ENCODE measurements around the gene NRDC.

NRDC gene

DNA sequence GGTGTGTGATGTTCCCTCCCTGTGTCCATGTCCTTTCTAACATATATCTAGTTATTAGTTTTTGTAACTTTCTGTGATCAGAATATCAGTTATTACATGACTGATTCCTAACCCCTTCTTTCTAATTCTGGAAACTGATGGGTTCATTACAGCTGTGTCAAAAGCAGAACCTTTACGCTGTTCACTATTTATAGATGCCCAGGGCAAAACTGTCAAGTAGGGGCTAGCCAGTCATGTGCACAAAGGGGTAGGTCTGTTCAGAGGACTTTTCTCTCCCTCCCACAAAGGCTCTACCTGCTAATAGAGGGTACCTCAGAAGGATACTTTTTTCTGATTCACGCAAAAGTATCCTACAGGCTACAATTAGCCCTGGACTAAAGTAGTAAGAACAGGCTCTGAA is 79.2 kb downstream of the NRDC start:
- H3K36me3 ChIP-seq (ENCODE audit: control insufficient read depth in 2 of 2, insufficient read depth in 2 of 2, low read length in 2 of 2), result peaks cover 33 to 41% of the 10 kb centered on the region in 2 donors
- H3K9ac ChIP-seq (ENCODE audit: low read length in 2 of 2), result no peak overlapping the region
- H3K27me3 ChIP-seq (ENCODE audit: control insufficient read depth in 1 of 2, insufficient read depth in 2 of 2, low read length in 2 of 2), result no peaks in the 10 kb centered on the region
- H3K9me3 ChIP-seq (ENCODE audit: control insufficient read depth in 2 of 2, low read length in 2 of 2), result no peaks in the 10 kb centered on the region
- H3K27ac ChIP-seq (ENCODE audit: low read length), result no peak overlapping the region
- no peaks in the 10 kb centered on the region for H3K4me1 ChIP-seq (ENCODE audit: control insufficient read depth, insufficient read depth, low read length)
- no peak overlapping the region for H3K4me3 ChIP-seq (ENCODE audit: low read length in 2 of 2)

DNA sequence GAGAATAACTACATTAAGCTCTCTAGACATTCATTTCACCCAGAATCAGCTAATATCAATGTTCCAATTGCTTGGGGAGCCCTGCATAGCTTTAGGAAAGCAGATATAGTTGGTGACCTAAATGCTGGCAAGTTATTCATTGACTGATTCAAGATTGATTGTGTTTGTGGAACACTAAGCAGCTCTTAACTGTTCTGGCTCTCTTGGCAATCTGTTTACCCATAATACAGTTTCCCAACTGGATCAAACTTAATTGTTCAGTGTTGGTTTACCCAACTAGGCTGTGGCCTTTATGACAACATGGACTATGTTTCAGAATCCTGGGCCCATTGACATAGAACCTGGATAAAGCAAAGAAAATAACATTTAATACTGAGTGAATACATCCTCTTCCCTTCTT is 83.7 kb downstream of the NRDC start:
- Histone ChIP-seq H3K4me1 (ENCODE audit: control insufficient read depth, insufficient read depth, low read length) (no peaks in the 10 kb centered on the region), H3K27ac (ENCODE audit: low read length) (no peak overlapping the region), H3K9ac (ENCODE audit: low read length in 2 of 2) (no peak overlapping the region), H3K27me3 (ENCODE audit: control insufficient read depth in 1 of 2, insufficient read depth in 2 of 2, low read length in 2 of 2) (no peaks in the 10 kb centered on the region), H3K36me3 (ENCODE audit: control insufficient read depth in 2 of 2, insufficient read depth in 2 of 2, low read length in 2 of 2) (peaks cover 55 to 69% of the 10 kb centered on the region in 2 donors), H3K9me3 (ENCODE audit: control insufficient read depth in 2 of 2, low read length in 2 of 2) (no peaks in the 10 kb centered on the region), H3K4me3 (ENCODE audit: low read length in 2 of 2) (no peak overlapping the region)

DNA sequence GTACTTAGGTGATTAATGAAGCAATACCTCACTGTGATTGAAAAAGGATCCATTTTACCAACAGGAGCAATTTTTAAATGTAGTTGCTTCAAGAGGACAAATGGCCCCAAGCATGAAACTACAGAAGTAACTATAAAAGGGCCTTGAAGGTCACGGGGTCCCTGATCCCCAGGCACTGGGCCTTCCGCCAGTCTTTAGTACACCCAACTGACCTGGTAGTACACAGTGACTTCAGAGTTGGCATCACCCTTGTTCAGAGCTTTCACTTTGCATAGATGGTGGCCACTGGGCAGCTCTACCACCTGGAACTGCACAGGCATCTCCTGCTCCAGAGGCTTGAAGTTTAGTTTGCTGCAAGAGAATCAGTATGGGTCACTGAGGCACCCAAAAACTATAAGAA is 84.3 kb downstream of the NRDC start:
- Histone ChIP-seq H3K36me3 (ENCODE audit: control insufficient read depth in 2 of 2, insufficient read depth in 2 of 2, low read length in 2 of 2) (peaks cover 56 to 69% of the 10 kb centered on the region in 2 donors), H3K27ac (ENCODE audit: low read length) (no peak overlapping the region), H3K9me3 (ENCODE audit: control insufficient read depth in 2 of 2, low read length in 2 of 2) (no peaks in the 10 kb centered on the region), H3K9ac (ENCODE audit: low read length in 2 of 2) (no peak overlapping the region), H3K4me3 (ENCODE audit: low read length in 2 of 2) (no peak overlapping the region), H3K4me1 (ENCODE audit: control insufficient read depth, insufficient read depth, low read length) (no peaks in the 10 kb centered on the region), H3K27me3 (ENCODE audit: control insufficient read depth in 1 of 2, insufficient read depth in 2 of 2, low read length in 2 of 2) (no peaks in the 10 kb centered on the region)

DNA sequence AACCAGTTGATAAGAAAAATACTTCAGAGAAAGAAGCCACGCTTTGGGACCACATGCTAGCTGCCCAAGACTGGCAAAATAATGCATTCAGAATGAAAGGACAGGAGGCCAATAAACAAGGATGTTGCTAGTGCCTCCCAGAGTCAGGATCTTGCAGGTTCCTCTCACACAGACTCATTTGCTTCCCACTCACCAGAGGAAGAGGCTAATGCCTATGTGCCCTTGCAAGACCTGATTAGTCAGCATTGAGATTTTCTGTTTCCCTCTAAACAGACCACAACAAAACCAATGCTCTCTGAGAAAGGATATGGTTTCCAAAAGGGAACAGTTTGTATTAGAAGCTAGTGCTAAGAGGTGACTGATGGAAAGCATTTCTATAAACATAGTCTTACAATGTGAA is 85.7 kb downstream of the NRDC start:
- Histone ChIP-seq H3K9ac (ENCODE audit: low read length in 2 of 2) (no peak overlapping the region), H3K36me3 (ENCODE audit: control insufficient read depth in 2 of 2, insufficient read depth in 2 of 2, low read length in 2 of 2) (peaks cover 56 to 71% of the 10 kb centered on the region in 2 donors), H3K27ac (ENCODE audit: low read length) (no peak overlapping the region), H3K9me3 (ENCODE audit: control insufficient read depth in 2 of 2, low read length in 2 of 2) (no peaks in the 10 kb centered on the region), H3K4me1 (ENCODE audit: control insufficient read depth, insufficient read depth, low read length) (no peaks in the 10 kb centered on the region), H3K4me3 (ENCODE audit: low read length in 2 of 2) (no peak overlapping the region), H3K27me3 (ENCODE audit: control insufficient read depth in 1 of 2, insufficient read depth in 2 of 2, low read length in 2 of 2) (no peaks in the 10 kb centered on the region)

DNA sequence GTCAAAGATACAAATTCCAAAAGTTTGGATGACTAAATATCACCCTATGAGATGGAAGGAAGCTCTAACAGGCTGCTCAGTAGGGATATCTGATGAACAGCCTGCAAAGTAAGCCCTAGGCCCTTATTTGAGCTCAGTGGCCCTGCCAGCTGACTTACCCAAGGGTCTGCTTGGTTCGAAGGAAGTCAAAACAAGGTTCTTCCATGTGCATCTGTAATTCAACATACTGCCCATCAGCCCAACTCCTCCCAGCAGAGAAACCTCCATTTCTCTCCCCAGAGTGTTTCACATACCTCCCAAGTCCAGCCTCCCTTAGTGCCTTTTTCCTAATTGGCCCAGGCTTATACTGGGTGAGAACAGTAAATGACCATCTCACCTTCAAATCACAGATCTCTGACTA is 86.6 kb downstream of the NRDC start:
- H3K27ac ChIP-seq (ENCODE audit: low read length), result no peak overlapping the region
- no peak overlapping the region for H3K9ac ChIP-seq (ENCODE audit: low read length in 2 of 2)
- H3K4me1 ChIP-seq (ENCODE audit: control insufficient read depth, insufficient read depth, low read length), result no peaks in the 10 kb centered on the region
- no peaks in the 10 kb centered on the region for H3K27me3 ChIP-seq (ENCODE audit: control insufficient read depth in 1 of 2, insufficient read depth in 2 of 2, low read length in 2 of 2)
- H3K9me3 ChIP-seq (ENCODE audit: control insufficient read depth in 2 of 2, low read length in 2 of 2), result no peaks in the 10 kb centered on the region
- no peak overlapping the region for H3K4me3 ChIP-seq (ENCODE audit: low read length in 2 of 2)
- H3K36me3 ChIP-seq (ENCODE audit: control insufficient read depth in 2 of 2, insufficient read depth in 2 of 2, low read length in 2 of 2), result peaks cover 60 to 73% of the 10 kb centered on the region in 2 donors

DNA sequence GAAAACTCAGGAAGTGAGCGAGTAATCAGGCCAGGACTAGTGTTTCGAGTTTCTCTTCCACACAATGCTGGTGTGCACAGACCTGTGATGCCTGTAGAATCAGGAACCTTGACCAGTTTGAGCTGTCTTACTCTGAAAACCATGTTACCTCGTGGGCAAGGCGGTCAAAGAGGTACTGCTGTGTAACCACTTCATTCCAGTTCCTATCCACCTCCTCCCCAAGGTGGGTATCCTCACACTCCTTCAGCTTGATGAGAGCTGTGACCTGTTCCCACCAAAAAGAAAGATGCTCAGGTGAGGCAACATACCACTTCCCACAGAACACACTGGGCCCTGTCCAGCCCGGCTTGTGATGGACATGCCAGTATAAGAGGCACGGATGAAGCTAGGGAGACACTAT is 88.1 kb downstream of the NRDC start:
- peaks cover 66 to 81% of the 10 kb centered on the region in 2 donors for H3K36me3 ChIP-seq (ENCODE audit: control insufficient read depth in 2 of 2, insufficient read depth in 2 of 2, low read length in 2 of 2)
- H3K4me3 ChIP-seq (ENCODE audit: low read length in 2 of 2), result no peak overlapping the region
- no peaks in the 10 kb centered on the region for H3K27me3 ChIP-seq (ENCODE audit: control insufficient read depth in 1 of 2, insufficient read depth in 2 of 2, low read length in 2 of 2)
- no peaks in the 10 kb centered on the region for H3K4me1 ChIP-seq (ENCODE audit: control insufficient read depth, insufficient read depth, low read length)
- H3K9me3 ChIP-seq (ENCODE audit: control insufficient read depth in 2 of 2, low read length in 2 of 2), result no peaks in the 10 kb centered on the region
- no peak overlapping the region for H3K27ac ChIP-seq (ENCODE audit: low read length)
- no peak overlapping the region for H3K9ac ChIP-seq (ENCODE audit: low read length in 2 of 2)

DNA sequence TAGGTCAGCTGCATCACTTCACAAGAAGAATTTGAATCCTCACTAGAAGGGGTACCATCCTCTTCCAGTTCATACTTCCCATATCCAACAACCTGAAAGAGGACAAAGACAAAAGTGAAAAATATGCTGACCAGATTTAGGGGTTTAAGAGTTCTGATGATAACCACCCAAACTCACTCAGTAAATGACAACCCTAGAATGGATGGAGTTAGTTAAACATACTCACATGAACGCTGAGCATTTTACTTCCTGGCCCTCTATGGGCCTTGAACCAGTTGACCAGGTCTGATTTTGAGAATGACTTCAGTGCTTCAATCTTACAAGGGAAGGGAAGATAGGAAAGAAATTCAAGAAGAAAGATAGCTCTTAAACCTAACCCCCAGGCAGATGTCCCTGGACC is 89.2 kb downstream of the NRDC start:
- Histone ChIP-seq H3K27me3 (ENCODE audit: control insufficient read depth in 1 of 2, insufficient read depth in 2 of 2, low read length in 2 of 2) (no peaks in the 10 kb centered on the region), H3K9ac (ENCODE audit: low read length in 2 of 2) (no peak overlapping the region), H3K4me1 (ENCODE audit: control insufficient read depth, insufficient read depth, low read length) (no peaks in the 10 kb centered on the region), H3K9me3 (ENCODE audit: control insufficient read depth in 2 of 2, low read length in 2 of 2) (no peaks in the 10 kb centered on the region), H3K27ac (ENCODE audit: low read length) (no peak overlapping the region), H3K36me3 (ENCODE audit: control insufficient read depth in 2 of 2, insufficient read depth in 2 of 2, low read length in 2 of 2) (peaks cover 71 to 81% of the 10 kb centered on the region in 2 donors), H3K4me3 (ENCODE audit: low read length in 2 of 2) (no peak overlapping the region)

DNA sequence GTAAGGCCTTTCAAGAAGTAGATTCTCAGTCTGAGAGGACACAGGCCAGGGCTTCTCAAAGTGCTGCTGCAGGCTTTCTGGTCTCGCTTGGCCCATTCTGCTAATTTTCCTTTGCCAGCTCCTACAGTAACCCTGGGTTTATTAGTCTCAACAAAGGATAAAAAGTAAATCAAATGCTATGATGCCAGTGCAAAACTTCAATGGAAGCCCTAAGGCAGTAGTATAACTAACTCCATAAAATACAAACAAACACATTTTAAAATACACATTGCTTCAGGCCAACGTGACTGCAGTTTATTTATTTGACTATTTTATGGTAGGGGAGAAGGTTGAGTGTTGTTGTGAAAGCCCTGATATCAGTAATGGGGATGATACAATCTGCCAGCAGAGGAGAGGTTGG is 89.6 kb downstream of the NRDC start:
- H3K36me3 ChIP-seq (ENCODE audit: control insufficient read depth in 2 of 2, insufficient read depth in 2 of 2, low read length in 2 of 2), result peaks cover 71 to 81% of the 10 kb centered on the region in 2 donors
- H3K4me3 ChIP-seq (ENCODE audit: low read length in 2 of 2), result no peak overlapping the region
- no peaks in the 10 kb centered on the region for H3K27me3 ChIP-seq (ENCODE audit: control insufficient read depth in 1 of 2, insufficient read depth in 2 of 2, low read length in 2 of 2)
- no peaks in the 10 kb centered on the region for H3K4me1 ChIP-seq (ENCODE audit: control insufficient read depth, insufficient read depth, low read length)
- no peak overlapping the region for H3K27ac ChIP-seq (ENCODE audit: low read length)
- no peak overlapping the region for H3K9ac ChIP-seq (ENCODE audit: low read length in 2 of 2)
- H3K9me3 ChIP-seq (ENCODE audit: control insufficient read depth in 2 of 2, low read length in 2 of 2), result no peaks in the 10 kb centered on the region

DNA sequence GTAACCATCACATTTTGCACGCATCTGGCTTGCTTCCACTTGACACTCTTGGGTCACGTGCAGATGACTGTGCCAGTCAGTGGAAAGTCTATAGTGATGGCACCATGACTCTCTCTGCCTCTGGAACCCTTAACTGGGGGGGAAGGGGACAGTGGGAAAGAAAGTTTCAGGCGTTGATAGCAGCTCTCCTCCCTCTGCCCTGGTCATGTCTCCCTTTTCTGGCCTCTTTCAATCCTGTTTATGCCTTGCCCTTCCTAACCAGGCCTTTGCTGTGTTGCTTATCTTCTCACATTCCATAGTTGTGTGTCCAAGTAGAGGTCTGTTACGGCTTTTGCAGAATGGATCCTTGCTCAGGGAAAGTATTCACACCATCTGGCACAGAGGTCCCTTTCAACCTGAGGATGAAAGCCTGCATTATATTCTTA is 93.5 kb downstream of the NRDC start:
- Histone ChIP-seq H3K4me3 (ENCODE audit: low read length in 2 of 2) (no peak overlapping the region), H3K27me3 (ENCODE audit: control insufficient read depth in 1 of 2, insufficient read depth in 2 of 2, low read length in 2 of 2) (no peaks in the 10 kb centered on the region), H3K4me1 (ENCODE audit: control insufficient read depth, insufficient read depth, low read length) (no peaks in the 10 kb centered on the region), H3K36me3 (ENCODE audit: control insufficient read depth in 2 of 2, insufficient read depth in 2 of 2, low read length in 2 of 2) (peaks cover 54 to 58% of the 10 kb centered on the region in 2 donors), H3K9ac (ENCODE audit: low read length in 2 of 2) (no peak overlapping the region), H3K9me3 (ENCODE audit: control insufficient read depth in 2 of 2, low read length in 2 of 2) (no peaks in the 10 kb centered on the region), H3K27ac (ENCODE audit: low read length) (no peak overlapping the region)

DNA sequence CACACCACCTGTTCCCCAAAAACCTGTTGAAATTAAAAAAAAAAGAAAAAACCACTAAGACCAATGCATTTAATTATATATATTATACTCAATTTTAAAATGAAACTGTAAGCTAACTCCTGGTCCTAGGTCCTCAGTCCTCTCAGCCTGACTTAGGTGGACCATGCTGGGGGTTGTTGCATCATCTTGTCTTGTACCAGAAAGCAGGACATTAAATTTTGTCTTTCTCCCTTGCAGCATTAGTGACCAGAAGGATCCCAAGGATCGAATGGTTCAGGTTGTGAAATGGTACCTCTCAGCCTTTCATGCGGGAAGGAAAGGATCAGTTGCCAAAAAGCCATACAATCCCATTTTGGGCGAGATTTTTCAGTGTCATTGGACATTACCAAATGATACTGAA is 97.6 kb downstream of the NRDC start:
- Histone ChIP-seq H3K27me3 (ENCODE audit: control insufficient read depth in 1 of 2, insufficient read depth in 2 of 2, low read length in 2 of 2) (no peaks in the 10 kb centered on the region), H3K36me3 (ENCODE audit: control insufficient read depth in 2 of 2, insufficient read depth in 2 of 2, low read length in 2 of 2) (peaks cover 27 to 35% of the 10 kb centered on the region in 2 donors), H3K9ac (ENCODE audit: low read length in 2 of 2) (no peak overlapping the region), H3K9me3 (ENCODE audit: control insufficient read depth in 2 of 2, low read length in 2 of 2) (no peaks in the 10 kb centered on the region), H3K4me3 (ENCODE audit: low read length in 2 of 2) (no peak overlapping the region), H3K4me1 (ENCODE audit: control insufficient read depth, insufficient read depth, low read length) (no peaks in the 10 kb centered on the region), H3K27ac (ENCODE audit: low read length) (no peak overlapping the region)

DNA sequence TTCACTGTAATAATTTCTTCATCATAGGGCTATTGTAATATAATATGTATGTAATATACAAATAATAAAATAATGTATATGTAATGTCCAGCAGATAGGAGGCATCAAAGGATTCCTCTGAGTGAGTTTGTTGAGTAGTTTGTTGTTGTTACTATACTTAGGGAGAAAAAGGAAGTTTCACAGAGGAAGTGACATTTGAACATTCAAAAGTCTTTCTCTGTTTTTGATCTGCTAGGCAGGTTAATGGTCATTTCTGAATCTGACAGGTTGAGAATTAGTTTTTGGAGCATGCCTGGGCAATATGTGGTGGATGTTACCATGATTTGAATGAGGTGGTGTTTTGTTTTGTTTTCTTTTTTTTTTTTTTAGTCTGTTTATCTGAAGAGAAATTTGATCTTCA is 102.1 kb downstream of the NRDC start:
- Histone ChIP-seq H3K27me3 (ENCODE audit: control insufficient read depth in 1 of 2, insufficient read depth in 2 of 2, low read length in 2 of 2) (no peaks in the 10 kb centered on the region), H3K9ac (ENCODE audit: low read length in 2 of 2) (no peak overlapping the region), H3K4me1 (ENCODE audit: control insufficient read depth, insufficient read depth, low read length) (no peaks in the 10 kb centered on the region), H3K9me3 (ENCODE audit: control insufficient read depth in 2 of 2, low read length in 2 of 2) (no peaks in the 10 kb centered on the region), H3K4me3 (ENCODE audit: low read length in 2 of 2) (no peak overlapping the region), H3K27ac (ENCODE audit: low read length) (no peak overlapping the region), H3K36me3 (ENCODE audit: control insufficient read depth in 2 of 2, insufficient read depth in 2 of 2, low read length in 2 of 2) (peaks cover 9 to 21% of the 10 kb centered on the region in 2 donors)

Data from stomach smooth muscle (tissue), 2 donors.